Gastroesophageal sphincter (tissue), 3 donors: Measurements from ENCODE around the gene LFNG.

ENCODE experiments used
- POLR2A ChIP-seq, 2 donors: fragments of 450-650 bp; IDR thresholded peaks; one replicate each; pipeline ENCODE4 v1.6.1; 2017; ENCODE audit warnings: antibody characterized with exemption in 2 of 2, mild to moderate bottlenecking in 2 of 2, moderate library complexity in 1 of 2
- TF ChIP-seq, protein P1 (sequence below), 4 experiments: fragments of 200-600 bp in 2 of 4; fragments of 450-650 bp in 2 of 4; sonication (generic) in 1 of 4; IDR thresholded peaks; one replicate each; pipeline ENCODE4 v1.5.1; 2017 to 2019; ENCODE audit warnings: antibody characterized with exemption in 4 of 4, mild to moderate bottlenecking in 2 of 4, moderate library complexity in 2 of 4

DNA sequence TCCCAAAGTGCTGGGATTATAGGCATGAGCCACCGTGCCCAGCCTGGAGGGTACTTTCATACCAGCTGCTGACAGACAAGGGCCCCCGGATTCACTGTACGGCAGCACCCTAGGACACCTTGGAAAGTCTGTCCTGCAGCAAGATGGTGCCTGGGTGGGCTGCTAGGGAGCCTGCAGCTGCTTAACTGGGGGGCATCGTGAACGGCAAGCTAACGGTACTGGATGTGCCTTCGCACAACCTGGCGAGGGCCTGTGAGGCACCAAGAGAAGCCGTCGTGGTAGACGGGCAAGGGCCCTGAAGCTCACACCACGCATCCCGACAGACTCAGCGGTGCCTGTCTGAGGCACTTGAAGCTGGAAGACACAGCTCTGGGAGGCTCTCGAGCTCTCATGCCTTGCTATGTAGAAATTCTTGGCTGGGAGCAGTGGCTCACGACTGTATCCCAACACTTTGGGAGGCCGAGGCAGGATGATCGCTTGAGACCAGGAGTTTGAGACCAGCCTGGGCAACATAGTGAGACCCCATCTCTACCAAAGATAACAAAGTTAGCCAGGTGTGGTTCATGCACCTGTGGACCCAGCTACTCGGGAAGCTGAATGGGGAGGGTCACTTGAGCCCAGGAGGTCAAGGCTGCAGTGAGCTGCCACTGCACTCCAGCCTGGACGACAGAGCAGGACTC is 26.3 kb downstream of the LFNG start:
- TF ChIP-seq POLR2A (IDR thresholded peaks at IDR 0.05) = no peak
- TF ChIP-seq, protein P1, sequence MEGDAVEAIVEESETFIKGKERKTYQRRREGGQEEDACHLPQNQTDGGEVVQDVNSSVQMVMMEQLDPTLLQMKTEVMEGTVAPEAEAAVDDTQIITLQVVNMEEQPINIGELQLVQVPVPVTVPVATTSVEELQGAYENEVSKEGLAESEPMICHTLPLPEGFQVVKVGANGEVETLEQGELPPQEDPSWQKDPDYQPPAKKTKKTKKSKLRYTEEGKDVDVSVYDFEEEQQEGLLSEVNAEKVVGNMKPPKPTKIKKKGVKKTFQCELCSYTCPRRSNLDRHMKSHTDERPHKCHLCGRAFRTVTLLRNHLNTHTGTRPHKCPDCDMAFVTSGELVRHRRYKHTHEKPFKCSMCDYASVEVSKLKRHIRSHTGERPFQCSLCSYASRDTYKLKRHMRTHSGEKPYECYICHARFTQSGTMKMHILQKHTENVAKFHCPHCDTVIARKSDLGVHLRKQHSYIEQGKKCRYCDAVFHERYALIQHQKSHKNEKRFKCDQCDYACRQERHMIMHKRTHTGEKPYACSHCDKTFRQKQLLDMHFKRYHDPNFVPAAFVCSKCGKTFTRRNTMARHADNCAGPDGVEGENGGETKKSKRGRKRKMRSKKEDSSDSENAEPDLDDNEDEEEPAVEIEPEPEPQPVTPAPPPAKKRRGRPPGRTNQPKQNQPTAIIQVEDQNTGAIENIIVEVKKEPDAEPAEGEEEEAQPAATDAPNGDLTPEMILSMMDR (IDR thresholded peaks at IDR 0.05) = no peak
